Fibroblast of mammary gland (primary cell): Measurements from ENCODE around the gene KRTAP5-5.
"Not testable (repeated sequence)": the region's sequence is repeated elsewhere in the genome, so short reads cannot be mapped to it uniquely, and the experiment has no call there.

Experiments
- DNase-seq: peaks from one replicate; pipeline ENCODE4 v3.0.0-alpha.2; 2010; ENCODE audit warnings: low read depth
- H3K4me3 ChIP-seq: 2 replicates; pipeline ENCODE4 v1.5.1; 2011; ENCODE audit warnings: low read depth, mild to moderate bottlenecking, low read length, moderate library complexity; ENCODE audit not compliant: control insufficient read depth
- CTCF ChIP-seq: conservative IDR thresholded peaks from 2 replicates; pipeline ENCODE4 v1.5.1; 2011; ENCODE audit warnings: low read depth, low read length, inconsistent platforms; ENCODE audit not compliant: control insufficient read depth, insufficient read depth

KRTAP5-5 gene

GRCh38 chr11:1629326-1630185 lies at the start of gene KRTAP5-5:
TSS of gene KRTAP5-5 (plus strand) at chr11:1629775. CDS start at chr11:1629841, 66 bp downstream.
- no peak for TF ChIP-seq CTCF
- DNase-seq, result no peak
- H3K4me3 ChIP-seq, result no peak within 1 kb of the TSS

GRCh38 chr11:1581976-1582375 lies 47.6 kb upstream of the KRTAP5-5 start:
- no peak for TF ChIP-seq CTCF

GRCh38 chr11:1582909-1583308 lies 46.7 kb upstream of the KRTAP5-5 start:
- not testable (repeated sequence) for DNase-seq, H3K4me3 ChIP-seq

More at GRCh38 chr11:1581976-1582375, 47.6 kb upstream of the KRTAP5-5 start:
- DNase-seq, result no peak
- no peak overlapping the region for H3K4me3 ChIP-seq

GRCh38 chr11:1584661-1585370 lies 44.8 kb upstream of the KRTAP5-5 start, which contains the start of gene KRTAP5-1:
TSS of gene KRTAP5-1 (minus strand) at chr11:1585283. CDS start at chr11:1585249, 34 bp downstream.
- DNase-seq, H3K4me3 ChIP-seq: not testable (repeated sequence)

GRCh38 chr11:1586699-1587098 lies 42.9 kb upstream of the KRTAP5-5 start:
- no peak for DNase-seq
- no peak for TF ChIP-seq CTCF
- no peak overlapping the region for H3K4me3 ChIP-seq

DNA sequence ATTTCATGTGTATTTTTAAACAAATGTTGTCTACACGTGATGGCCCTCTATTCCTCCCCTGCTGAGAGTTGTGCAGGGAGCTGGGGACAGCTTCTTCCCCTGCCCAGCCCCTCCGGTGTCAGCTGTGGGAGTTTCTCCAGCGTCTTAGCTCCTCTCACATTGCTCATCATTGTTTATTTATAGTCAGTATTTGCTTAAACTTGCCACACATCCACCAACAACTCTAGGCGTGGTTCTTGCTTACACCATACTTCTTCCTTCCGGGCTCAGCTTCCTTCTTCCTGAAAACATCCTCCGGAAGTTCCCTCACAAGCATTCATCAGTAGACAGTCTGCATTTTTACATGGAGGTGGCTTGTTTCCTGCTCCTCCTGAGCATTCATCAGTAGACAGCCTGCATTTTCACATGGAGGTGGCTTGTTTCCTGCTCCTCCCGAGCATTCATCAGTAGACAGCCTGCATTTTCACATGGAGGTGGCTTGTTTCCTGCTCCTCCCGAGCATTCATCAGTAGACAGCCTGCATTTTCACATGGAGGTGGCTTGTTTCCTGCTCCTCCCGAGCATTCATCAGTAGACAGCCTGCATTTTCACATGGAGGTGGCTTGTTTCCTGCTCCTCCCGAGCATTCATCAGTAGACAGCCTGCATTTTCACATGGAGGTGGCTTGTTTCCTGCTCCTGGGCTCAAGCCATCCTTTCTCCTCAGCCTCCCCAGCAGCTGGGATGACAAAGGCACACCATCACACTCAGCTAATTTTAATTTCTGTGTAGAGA lies 40.2 kb upstream of the KRTAP5-5 start:
- not testable (repeated sequence) for H3K4me3 ChIP-seq

GRCh38 chr11:1589996-1590395 lies 39.6 kb upstream of the KRTAP5-5 start:
- TF ChIP-seq CTCF, result no peak
- H3K4me3 ChIP-seq, result no peak overlapping the region
- DNase-seq, result no peak

More for the DNA sequence above, 40.2 kb upstream of the KRTAP5-5 start:
- DNase-seq, result not testable (repeated sequence)

DNA sequence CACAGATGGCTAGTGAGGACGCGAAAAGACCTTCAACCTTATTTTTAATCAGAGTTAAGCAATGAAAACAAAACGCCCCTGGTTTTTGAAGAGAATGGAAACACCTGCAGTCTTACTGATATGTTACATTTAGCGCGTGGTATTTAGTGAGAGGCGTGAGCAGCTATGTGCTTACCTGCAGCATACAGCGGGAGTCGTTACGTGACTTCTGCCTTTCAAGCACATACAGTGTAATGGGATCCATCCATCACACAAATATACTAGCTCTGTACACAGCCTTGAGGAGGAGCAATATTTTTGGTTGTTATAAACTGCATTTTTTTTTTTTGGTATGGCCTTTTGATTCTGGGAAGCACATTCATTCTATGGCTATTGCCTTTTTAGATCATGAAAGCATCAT lies 36.9 kb upstream of the KRTAP5-5 start:
- no peak for DNase-seq
- no peak for TF ChIP-seq CTCF
- no peak overlapping the region for H3K4me3 ChIP-seq
